ENCODE measurements around the gene RERGL. TPM values are rescaled to one million over a fixed set of nuclear protein-coding genes. Genes with fewer than 3 reads are reported as not detected.

Gene RERGL
- polyA plus RNA-seq, 1 donor (not counting 4 experiments of a cell fraction or from before 2014, with no cell fraction given), result not detected

DNA sequence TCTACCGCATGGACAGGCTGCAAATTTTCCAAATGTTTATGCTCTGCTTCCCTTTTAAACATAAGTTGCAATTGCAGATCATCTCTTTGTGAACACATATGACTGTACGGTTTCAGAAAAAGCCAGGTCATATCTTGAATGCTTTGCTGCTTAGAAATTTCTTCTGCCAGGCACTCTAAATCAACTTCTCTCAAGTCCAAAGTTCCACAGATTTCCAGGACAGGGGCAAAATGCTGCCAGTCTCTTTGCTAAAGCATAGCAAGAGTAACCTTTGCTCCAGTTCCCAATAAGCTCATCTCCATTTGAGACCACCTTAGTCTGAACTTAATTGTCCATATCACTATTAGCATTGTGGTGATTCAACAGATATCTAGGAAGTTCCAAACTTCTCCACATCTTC is 13.6 kb upstream of the RERGL start:
- no peak overlapping the region for H3K4me3 ChIP-seq (ENCODE audit: control insufficient read depth in 2 of 3, extremely low read depth in 1 of 3, insufficient read depth in 2 of 3, low read depth in 1 of 3, low read length in 3 of 3)
- H3K36me3 ChIP-seq (ENCODE audit: control insufficient read depth in 2 of 2, extremely low read depth in 1 of 2, insufficient read depth in 2 of 2, low read length in 2 of 2), result no peaks in the 10 kb centered on the region
- H3K27ac ChIP-seq (ENCODE audit: control insufficient read depth, insufficient read depth, low read length), result no peak overlapping the region
- no peak overlapping the region for H3K4me2 ChIP-seq (ENCODE audit: control insufficient read depth, extremely low read depth, insufficient read depth, low read depth, low read length)
- dilution Hi-C loops (cut with MboI; ENCODE audit: extremely low pct_ligation_motif_present, low sequenced_read_pairs), result no loop called here
- no peaks in the 10 kb centered on the region for H3K27me3 ChIP-seq (ENCODE audit: control insufficient read depth, extremely low read depth, insufficient read depth, low read length)
- no peaks in the 10 kb centered on the region for H4K20me1 ChIP-seq (ENCODE audit: control insufficient read depth, extremely low read depth, insufficient read depth, low read length)
- FAIRE-seq, result no peak
- no peak overlapping the region for H3K9ac ChIP-seq (ENCODE audit: control insufficient read depth, extremely low read depth, insufficient read depth, low read length)
- DNase-seq (ENCODE audit: low read depth, low spot score), result no peak
- no peaks in the 10 kb centered on the region for H3K9me1 ChIP-seq (ENCODE audit: control insufficient read depth, extremely low read depth, insufficient read depth, low read length)
- H3K9me3 ChIP-seq (ENCODE audit: control insufficient read depth, low read depth, low read length), result no peaks in the 10 kb centered on the region
- TF ChIP-seq, protein P1, sequence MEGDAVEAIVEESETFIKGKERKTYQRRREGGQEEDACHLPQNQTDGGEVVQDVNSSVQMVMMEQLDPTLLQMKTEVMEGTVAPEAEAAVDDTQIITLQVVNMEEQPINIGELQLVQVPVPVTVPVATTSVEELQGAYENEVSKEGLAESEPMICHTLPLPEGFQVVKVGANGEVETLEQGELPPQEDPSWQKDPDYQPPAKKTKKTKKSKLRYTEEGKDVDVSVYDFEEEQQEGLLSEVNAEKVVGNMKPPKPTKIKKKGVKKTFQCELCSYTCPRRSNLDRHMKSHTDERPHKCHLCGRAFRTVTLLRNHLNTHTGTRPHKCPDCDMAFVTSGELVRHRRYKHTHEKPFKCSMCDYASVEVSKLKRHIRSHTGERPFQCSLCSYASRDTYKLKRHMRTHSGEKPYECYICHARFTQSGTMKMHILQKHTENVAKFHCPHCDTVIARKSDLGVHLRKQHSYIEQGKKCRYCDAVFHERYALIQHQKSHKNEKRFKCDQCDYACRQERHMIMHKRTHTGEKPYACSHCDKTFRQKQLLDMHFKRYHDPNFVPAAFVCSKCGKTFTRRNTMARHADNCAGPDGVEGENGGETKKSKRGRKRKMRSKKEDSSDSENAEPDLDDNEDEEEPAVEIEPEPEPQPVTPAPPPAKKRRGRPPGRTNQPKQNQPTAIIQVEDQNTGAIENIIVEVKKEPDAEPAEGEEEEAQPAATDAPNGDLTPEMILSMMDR (optimal IDR thresholded peaks at IDR 0.05 in 1 of 3, IDR thresholded peaks at IDR 0.05 in 1 of 3, conservative IDR thresholded peaks at IDR 0.05 in 1 of 3; ENCODE audit: extremely low read depth in 1 of 3, insufficient read depth in 2 of 3, low read length in 3 of 3), result no peak
- TF ChIP-seq EZH2 (IDR thresholded peaks at IDR 0.05; ENCODE audit: low read length), result no peak
- H3K79me2 ChIP-seq (ENCODE audit: control insufficient read depth, insufficient read depth, low read length), result no peaks in the 10 kb centered on the region
- no peak overlapping the region for H2AFZ ChIP-seq (ENCODE audit: control insufficient read depth, low read length)
- H3K4me1 ChIP-seq (ENCODE audit: control insufficient read depth, extremely low read depth, insufficient read depth, low read length), result no peaks in the 10 kb centered on the region

DNA sequence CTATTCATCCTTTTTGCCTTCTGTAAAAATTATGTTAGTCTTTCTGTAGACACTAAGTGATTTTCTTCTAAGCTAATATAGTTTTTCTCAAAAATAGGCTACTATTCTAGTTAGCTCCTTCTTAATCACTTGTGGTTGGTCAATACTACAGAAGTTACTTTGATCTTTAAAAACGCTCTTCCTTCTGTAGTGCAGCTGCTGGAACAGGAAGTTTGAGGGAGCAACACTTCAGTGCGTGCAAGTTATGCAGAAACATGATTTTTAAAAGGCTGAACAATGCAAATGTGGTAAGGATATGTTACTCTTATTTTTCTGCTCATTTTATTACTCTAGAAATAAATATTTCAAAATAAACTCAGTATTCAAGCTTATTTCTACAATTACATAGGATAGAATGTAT is 11.1 kb upstream of the RERGL start:
- peaks cover 6% of the 10 kb centered on the region for H3K9me3 ChIP-seq (ENCODE audit: control insufficient read depth, low read depth, low read length)
- no peaks in the 10 kb centered on the region for H4K20me1 ChIP-seq (ENCODE audit: control insufficient read depth, extremely low read depth, insufficient read depth, low read length)
- H3K4me3 ChIP-seq (ENCODE audit: control insufficient read depth in 2 of 3, extremely low read depth in 1 of 3, insufficient read depth in 2 of 3, low read depth in 1 of 3, low read length in 3 of 3), result no peak overlapping the region
- H3K4me2 ChIP-seq (ENCODE audit: control insufficient read depth, extremely low read depth, insufficient read depth, low read depth, low read length), result no peak overlapping the region
- no peak overlapping the region for H3K9ac ChIP-seq (ENCODE audit: control insufficient read depth, extremely low read depth, insufficient read depth, low read length)
- H3K27me3 ChIP-seq (ENCODE audit: control insufficient read depth, extremely low read depth, insufficient read depth, low read length), result no peaks in the 10 kb centered on the region
- no peak overlapping the region for H2AFZ ChIP-seq (ENCODE audit: control insufficient read depth, low read length)
- H3K9me1 ChIP-seq (ENCODE audit: control insufficient read depth, extremely low read depth, insufficient read depth, low read length), result no peaks in the 10 kb centered on the region
- no peak for TF ChIP-seq EZH2 (IDR thresholded peaks at IDR 0.05; ENCODE audit: low read length)
- TF ChIP-seq, protein P1 (optimal IDR thresholded peaks at IDR 0.05 in 1 of 3, IDR thresholded peaks at IDR 0.05 in 1 of 3, conservative IDR thresholded peaks at IDR 0.05 in 1 of 3; ENCODE audit: extremely low read depth in 1 of 3, insufficient read depth in 2 of 3, low read length in 3 of 3), result no peak
- H3K27ac ChIP-seq (ENCODE audit: control insufficient read depth, insufficient read depth, low read length), result no peak overlapping the region
- FAIRE-seq, result no peak
- no peaks in the 10 kb centered on the region for H3K79me2 ChIP-seq (ENCODE audit: control insufficient read depth, insufficient read depth, low read length)
- dilution Hi-C loops (cut with MboI; ENCODE audit: extremely low pct_ligation_motif_present, low sequenced_read_pairs), result no loop called here
- H3K36me3 ChIP-seq (ENCODE audit: control insufficient read depth in 2 of 2, extremely low read depth in 1 of 2, insufficient read depth in 2 of 2, low read length in 2 of 2), result no peaks in the 10 kb centered on the region
- DNase-seq (ENCODE audit: low read depth, low spot score), result no peak
- no peaks in the 10 kb centered on the region for H3K4me1 ChIP-seq (ENCODE audit: control insufficient read depth, extremely low read depth, insufficient read depth, low read length)
